HFFc6 (cell line): ENCODE results near the gene POU4F2. TPM values are rescaled to one million over a fixed set of nuclear protein-coding genes. Genes with fewer than 3 reads are reported as not detected.

Experiments
- DNase-seq: peaks from one replicate; pipeline ENCODE4 v3.0.0-alpha.2; 2018
- H3K27ac Mint-ChIP-seq: 2 replicates; pipeline ENCODE4 v1.8.0; 2020; ENCODE audit warnings: mild to moderate bottlenecking, mixed read lengths
- H3K27me3 Mint-ChIP-seq: 2 replicates; pipeline ENCODE4 v1.8.0; 2021; ENCODE audit warnings: mild to moderate bottlenecking, moderate library complexity, mixed read lengths; ENCODE audit not compliant: insufficient read depth
- H3K36me3 Mint-ChIP-seq: 2 replicates; pipeline ENCODE4 v1.8.0; 2021; ENCODE audit warnings: low read depth, mixed read lengths
- H3K4me1 Mint-ChIP-seq: 2 replicates; pipeline ENCODE4 v1.8.0; 2020; ENCODE audit warnings: low read depth, mixed read lengths
- H3K4me3 Mint-ChIP-seq: 2 replicates; pipeline ENCODE4 v1.8.0; 2020; ENCODE audit warnings: mild to moderate bottlenecking, moderate library complexity, mixed read lengths
- H3K9me3 Mint-ChIP-seq: 2 replicates; pipeline ENCODE4 v1.8.0; 2020; ENCODE audit warnings: mild to moderate bottlenecking, mixed read lengths
- CTCF ChIP-seq: fragments of 200-600 bp; sonication (generic); IDR thresholded peaks from 2 replicates; pipeline ENCODE4 v1.5.0; 2021; ENCODE audit warnings: antibody characterized with exemption, mild to moderate bottlenecking
- total RNA-seq, 6 experiments: library from RNA; stranded (reverse); fragmentation: NEBNext Ultra II Directional; extraction: Animal tissue kit (Norgen Biotek cat#: 25700); gene quantifications; 2 replicates in 1 of 6; 3 replicates in 5 of 6; pipeline ENCODE4 v1.2.3, GENCODE V29; 2021

POU4F2 gene
- total RNA-seq, 6 experiments from 2014 or later: not detected

- Mint-ChIP-seq H3K4me1 (peaks cover 4% of the 10 kb centered on the region; the same call in 1 of the 2 replicates), H3K4me3 (no peak overlapping the region), H3K36me3 (no peaks in the 10 kb centered on the region), H3K9me3 (no peaks in the 10 kb centered on the region), H3K27ac (no peak overlapping the region), H3K27me3 (peaks cover 45% of the 10 kb centered on the region)
- DNase-seq: no peak
- no peak for TF ChIP-seq CTCF
These were observed 9.1 kb downstream of the POU4F2 start for GRCh38 chr4:146647615-146648460.

GRCh38 chr4:146648461-146648783 is 9.7 kb downstream of the POU4F2 start:
- no peaks in the 10 kb centered on the region; the same call in 1 of the 2 replicates for H3K4me1 Mint-ChIP-seq
- no peaks in the 10 kb centered on the region for H3K36me3 Mint-ChIP-seq
- no peak overlapping the region for H3K27ac Mint-ChIP-seq
- H3K9me3 Mint-ChIP-seq: no peaks in the 10 kb centered on the region
- DNase-seq: no peak
- no peak overlapping the region for H3K4me3 Mint-ChIP-seq
- peaks cover 50% of the 10 kb centered on the region for H3K27me3 Mint-ChIP-seq
- TF ChIP-seq CTCF: no peak

- Mint-ChIP-seq H3K9me3 (no peaks in the 10 kb centered on the region), H3K4me3 (no peak overlapping the region), H3K27ac (no peak overlapping the region), H3K36me3 (no peaks in the 10 kb centered on the region), H3K4me1 (peaks cover 1% of the 10 kb centered on the region), H3K27me3 (peaks cover 54% of the 10 kb centered on the region)
- TF ChIP-seq CTCF: no peak
- no peak for DNase-seq
These were observed 10.5 kb downstream of the POU4F2 start for GRCh38 chr4:146649232-146649631.

- no peak overlapping the region for H3K4me3 Mint-ChIP-seq
- H3K9me3 Mint-ChIP-seq: no peaks in the 10 kb centered on the region
- H3K36me3 Mint-ChIP-seq: no peaks in the 10 kb centered on the region
- no peak for TF ChIP-seq CTCF
- no peak for DNase-seq
- peaks cover 7% of the 10 kb centered on the region for H3K4me1 Mint-ChIP-seq
- H3K27ac Mint-ChIP-seq: no peak overlapping the region
- H3K27me3 Mint-ChIP-seq: peaks cover 54% of the 10 kb centered on the region
These were observed 11.3 kb downstream of the POU4F2 start for GRCh38 chr4:146650034-146650433.

GRCh38 chr4:146654687-146655520 is 16.2 kb downstream of the POU4F2 start:
- H3K9me3 Mint-ChIP-seq: no peaks in the 10 kb centered on the region
- no peaks in the 10 kb centered on the region for H3K36me3 Mint-ChIP-seq
- peaks cover 7% of the 10 kb centered on the region for H3K4me1 Mint-ChIP-seq
- H3K27ac Mint-ChIP-seq: no peak overlapping the region
- no peak for DNase-seq
- peak overlapping the region; percentile 85 for H3K4me3 Mint-ChIP-seq
- H3K27me3 Mint-ChIP-seq: peaks cover 27% of the 10 kb centered on the region
- peak; percentile 42 for TF ChIP-seq CTCF
